ENCODE measurements around the gene FBXO46.

- TF ChIP-seq CTCF (conservative IDR thresholded peaks at IDR 0.05) (no peak), ZFX (IDR thresholded peaks at IDR 0.05) (no peak)
Observed at GRCh38 chr19:45764945-45765701, 34.4 kb upstream of the FBXO46 start.
